ENCODE data around the gene EEF2. TPM values are rescaled to one million over a fixed set of nuclear protein-coding genes. Genes with fewer than 3 reads are reported as not detected.

EEF2 gene
- polyA plus RNA-seq, 1 donor = 1,852 TPM

- no peak for DNase-seq
- Histone ChIP-seq H3K4me3 (ENCODE audit: low read length) (peak overlapping the region; percentile 97), H3K36me3 (ENCODE audit: control insufficient read depth, insufficient read depth, low read length) (peaks cover 36% of the 10 kb centered on the region), H3K27ac (ENCODE audit: low read length) (no peak overlapping the region), H3K9me3 (ENCODE audit: control insufficient read depth, low read depth, low read length) (peaks cover 10% of the 10 kb centered on the region), H3K4me1 (ENCODE audit: control insufficient read depth, insufficient read depth, low read length) (peaks cover 35% of the 10 kb centered on the region), H3K27me3 (ENCODE audit: control insufficient read depth, insufficient read depth, low read length) (peaks cover 6% of the 10 kb centered on the region)
- 0% methylated on average over 1 of the region's 19 CpGs for WGBS (ENCODE audit: insufficient coverage, low lambda C conversion rate)
These were observed 488 bp upstream of the EEF2 start for GRCh38 chr19:3985643-3986259.

- DNase-seq = no peak
- H3K36me3 ChIP-seq (ENCODE audit: control insufficient read depth, insufficient read depth, low read length) = peaks cover 48% of the 10 kb centered on the region
- H3K4me1 ChIP-seq (ENCODE audit: control insufficient read depth, insufficient read depth, low read length) = peaks cover 35% of the 10 kb centered on the region
- peaks cover 18% of the 10 kb centered on the region for H3K9me3 ChIP-seq (ENCODE audit: control insufficient read depth, low read depth, low read length)
- peaks cover 6% of the 10 kb centered on the region for H3K27me3 ChIP-seq (ENCODE audit: control insufficient read depth, insufficient read depth, low read length)
- 0% methylated on average over 1 of the region's 10 CpGs for WGBS (ENCODE audit: insufficient coverage, low lambda C conversion rate)
- peak overlapping the region; percentile 86 for H3K27ac ChIP-seq (ENCODE audit: low read length)
- H3K4me3 ChIP-seq (ENCODE audit: low read length) = peak overlapping the region; percentile 97
These were observed 717 bp downstream of the EEF2 start for GRCh38 chr19:3984584-3984907.

GRCh38 chr19:3983936-3984583, 1.2 kb downstream of the EEF2 start:
- Histone ChIP-seq H3K27ac (ENCODE audit: low read length) (peak overlapping the region; percentile 86), H3K4me1 (ENCODE audit: control insufficient read depth, insufficient read depth, low read length) (peaks cover 35% of the 10 kb centered on the region), H3K36me3 (ENCODE audit: control insufficient read depth, insufficient read depth, low read length) (peaks cover 53% of the 10 kb centered on the region), H3K4me3 (ENCODE audit: low read length) (peak overlapping the region; percentile 97), H3K27me3 (ENCODE audit: control insufficient read depth, insufficient read depth, low read length) (peaks cover 6% of the 10 kb centered on the region), H3K9me3 (ENCODE audit: control insufficient read depth, low read depth, low read length) (peaks cover 18% of the 10 kb centered on the region)
- DNase-seq = peak; percentile 65 to 70
- WGBS (ENCODE audit: insufficient coverage, low lambda C conversion rate) = no CpG with 5 or more reads among the region's 30 CpGs

GRCh38 chr19:3983542-3983914, 1.7 kb downstream of the EEF2 start:
- peaks cover 6% of the 10 kb centered on the region for H3K27me3 ChIP-seq (ENCODE audit: control insufficient read depth, insufficient read depth, low read length)
- WGBS (ENCODE audit: insufficient coverage, low lambda C conversion rate) = no CpG with 5 or more reads among the region's 7 CpGs
- no peak overlapping the region for H3K27ac ChIP-seq (ENCODE audit: low read length)
- H3K4me3 ChIP-seq (ENCODE audit: low read length) = peak overlapping the region; percentile 97
- no peak for DNase-seq
- H3K9me3 ChIP-seq (ENCODE audit: control insufficient read depth, low read depth, low read length) = peaks cover 18% of the 10 kb centered on the region
- H3K36me3 ChIP-seq (ENCODE audit: control insufficient read depth, insufficient read depth, low read length) = peaks cover 57% of the 10 kb centered on the region
- H3K4me1 ChIP-seq (ENCODE audit: control insufficient read depth, insufficient read depth, low read length) = peaks cover 35% of the 10 kb centered on the region

GRCh38 chr19:3982701-3983541, 2.3 kb downstream of the EEF2 start:
- Histone ChIP-seq H3K36me3 (ENCODE audit: control insufficient read depth, insufficient read depth, low read length) (peaks cover 62% of the 10 kb centered on the region), H3K9me3 (ENCODE audit: control insufficient read depth, low read depth, low read length) (peaks cover 19% of the 10 kb centered on the region), H3K27ac (ENCODE audit: low read length) (no peak overlapping the region), H3K4me3 (ENCODE audit: low read length) (no peak overlapping the region), H3K4me1 (ENCODE audit: control insufficient read depth, insufficient read depth, low read length) (peaks cover 32% of the 10 kb centered on the region), H3K27me3 (ENCODE audit: control insufficient read depth, insufficient read depth, low read length) (peaks cover 6% of the 10 kb centered on the region)
- DNase-seq = no peak
- WGBS (ENCODE audit: insufficient coverage, low lambda C conversion rate) = no CpG with 5 or more reads among the region's 40 CpGs

GRCh38 chr19:3981736-3982681, 3.3 kb downstream of the EEF2 start:
- peaks cover 25% of the 10 kb centered on the region for H3K4me1 ChIP-seq (ENCODE audit: control insufficient read depth, insufficient read depth, low read length)
- DNase-seq = no peak
- peaks cover 6% of the 10 kb centered on the region for H3K27me3 ChIP-seq (ENCODE audit: control insufficient read depth, insufficient read depth, low read length)
- no peak overlapping the region for H3K27ac ChIP-seq (ENCODE audit: low read length)
- H3K9me3 ChIP-seq (ENCODE audit: control insufficient read depth, low read depth, low read length) = peaks cover 28% of the 10 kb centered on the region
- no CpG with 5 or more reads among the region's 39 CpGs for WGBS (ENCODE audit: insufficient coverage, low lambda C conversion rate)
- peaks cover 71% of the 10 kb centered on the region for H3K36me3 ChIP-seq (ENCODE audit: control insufficient read depth, insufficient read depth, low read length)
- H3K4me3 ChIP-seq (ENCODE audit: low read length) = no peak overlapping the region

- DNase-seq = no peak
- no CpG with 5 or more reads among the region's 10 CpGs for WGBS (ENCODE audit: insufficient coverage, low lambda C conversion rate)
- Histone ChIP-seq H3K27ac (ENCODE audit: low read length) (no peak overlapping the region), H3K4me3 (ENCODE audit: low read length) (no peak overlapping the region), H3K36me3 (ENCODE audit: control insufficient read depth, insufficient read depth, low read length) (peaks cover 78% of the 10 kb centered on the region), H3K27me3 (ENCODE audit: control insufficient read depth, insufficient read depth, low read length) (peaks cover under 1% of the 10 kb centered on the region), H3K9me3 (ENCODE audit: control insufficient read depth, low read depth, low read length) (peaks cover 30% of the 10 kb centered on the region), H3K4me1 (ENCODE audit: control insufficient read depth, insufficient read depth, low read length) (peaks cover 19% of the 10 kb centered on the region)
These were observed 3.9 kb downstream of the EEF2 start for GRCh38 chr19:3981373-3981735.

- Histone ChIP-seq H3K4me3 (ENCODE audit: low read length) (no peak overlapping the region), H3K9me3 (ENCODE audit: control insufficient read depth, low read depth, low read length) (peaks cover 32% of the 10 kb centered on the region), H3K27me3 (ENCODE audit: control insufficient read depth, insufficient read depth, low read length) (no peaks in the 10 kb centered on the region), H3K27ac (ENCODE audit: low read length) (no peak overlapping the region), H3K4me1 (ENCODE audit: control insufficient read depth, insufficient read depth, low read length) (peaks cover 12% of the 10 kb centered on the region), H3K36me3 (ENCODE audit: control insufficient read depth, insufficient read depth, low read length) (peaks cover 84% of the 10 kb centered on the region)
- DNase-seq = no peak
- no CpG with 5 or more reads among the region's 31 CpGs for WGBS (ENCODE audit: insufficient coverage, low lambda C conversion rate)
These were observed 4.7 kb downstream of the EEF2 start for GRCh38 chr19:3980353-3981251.

GRCh38 chr19:3979674-3980352, 5.5 kb downstream of the EEF2 start:
- H3K27me3 ChIP-seq (ENCODE audit: control insufficient read depth, insufficient read depth, low read length) = no peaks in the 10 kb centered on the region
- no peak overlapping the region for H3K27ac ChIP-seq (ENCODE audit: low read length)
- WGBS (ENCODE audit: insufficient coverage, low lambda C conversion rate) = no CpG with 5 or more reads among the region's 25 CpGs
- H3K4me3 ChIP-seq (ENCODE audit: low read length) = no peak overlapping the region
- no peak for DNase-seq
- H3K36me3 ChIP-seq (ENCODE audit: control insufficient read depth, insufficient read depth, low read length) = peaks cover 90% of the 10 kb centered on the region
- H3K9me3 ChIP-seq (ENCODE audit: control insufficient read depth, low read depth, low read length) = peaks cover 32% of the 10 kb centered on the region
- peaks cover 11% of the 10 kb centered on the region for H3K4me1 ChIP-seq (ENCODE audit: control insufficient read depth, insufficient read depth, low read length)

Data from large intestine (tissue), 3 donors.